Middle frontal gyrus (tissue), 1 donor: ENCODE measurements around the gene SLIT3.
"Not testable (repeated sequence)": the region's sequence is repeated elsewhere in the genome, so short reads cannot be mapped to it uniquely, and the experiment has no call there.

Experiments
- DNase-seq: peaks from one replicate; pipeline ENCODE4 v3.0.0-alpha.2; 2015; ENCODE audit warnings: low spot score; ENCODE audit errors: extremely low spot score

Gene SLIT3

GRCh38 chr5:169112016-169112415 lies 188.9 kb downstream of the SLIT3 start:
- DNase-seq: no peak

GRCh38 chr5:169106911-169107706 lies 193.8 kb downstream of the SLIT3 start:
- no peak for DNase-seq

- DNase-seq: not testable (repeated sequence)
Measured at GRCh38 chr5:169105582-169105981, 195.4 kb downstream of the SLIT3 start.

GRCh38 chr5:169104937-169105494 lies 195.9 kb downstream of the SLIT3 start:
- DNase-seq: no peak

GRCh38 chr5:169103586-169104181 lies 197.3 kb downstream of the SLIT3 start:
- no peak for DNase-seq

GRCh38 chr5:169101966-169102365 lies 199.0 kb downstream of the SLIT3 start:
- DNase-seq: no peak

GRCh38 chr5:169100735-169101075 lies 200.2 kb downstream of the SLIT3 start:
- DNase-seq: no peak

- no peak for DNase-seq
Measured at GRCh38 chr5:169099801-169100734, 200.9 kb downstream of the SLIT3 start.

GRCh38 chr5:169098331-169099121 lies 202.4 kb downstream of the SLIT3 start:
- no peak for DNase-seq

GRCh38 chr5:169097374-169098326 lies 203.3 kb downstream of the SLIT3 start:
- no peak for DNase-seq

GRCh38 chr5:169095976-169096375 lies 205.0 kb downstream of the SLIT3 start:
- no peak for DNase-seq

- no peak for DNase-seq
Measured at GRCh38 chr5:169095410-169095960, 205.5 kb downstream of the SLIT3 start.

- DNase-seq: no peak
Measured at GRCh38 chr5:169094586-169095409, 206.1 kb downstream of the SLIT3 start.

GRCh38 chr5:169091396-169091980 lies 209.5 kb downstream of the SLIT3 start:
- DNase-seq: no peak

- no peak for DNase-seq
Measured at GRCh38 chr5:169089343-169089742, 211.6 kb downstream of the SLIT3 start.

- DNase-seq: no peak
Measured at GRCh38 chr5:169088028-169088725, 212.8 kb downstream of the SLIT3 start.

- no peak for DNase-seq
Measured at GRCh38 chr5:169085636-169086035, 215.3 kb downstream of the SLIT3 start.

GRCh38 chr5:169085212-169085611 lies 215.7 kb downstream of the SLIT3 start:
- no peak for DNase-seq
